ENCODE data around the gene MTHFD2.

GRCh38 chr2:74162951-74163350 lies 35.5 kb upstream of the MTHFD2 start:
- no peak for TF ChIP-seq RFX5 (IDR thresholded peaks at IDR 0.05; ENCODE audit: borderline replicate concordance, low read depth, low read length)
- no peak for TF ChIP-seq HDAC2 (IDR thresholded peaks at IDR 0.05; ENCODE audit: borderline replicate concordance in 1 of 2, low read depth in 2 of 2, low read length in 2 of 2)
- TF ChIP-seq GABPA (IDR thresholded peaks at IDR 0.05; ENCODE audit: borderline replicate concordance, insufficient read depth, low read length) = no peak
- TF ChIP-seq CTCF (IDR thresholded peaks at IDR 0.05; ENCODE audit: control extremely low read depth in 1 of 3, insufficient read depth in 1 of 3, low read depth in 1 of 3, low read length in 3 of 3) = no peak
- TF ChIP-seq E2F6 (IDR thresholded peaks at IDR 0.05) = no peak
- TF ChIP-seq YY1 (IDR thresholded peaks at IDR 0.05; ENCODE audit: low read depth, low read length) = no peak
- TF ChIP-seq SIN3A (conservative IDR thresholded peaks at IDR 0.05 in 1 of 2, IDR thresholded peaks at IDR 0.05 in 1 of 2; ENCODE audit: low read depth in 1 of 2, low read length in 2 of 2) = no peak
- no peak for TF ChIP-seq USF2 (IDR thresholded peaks at IDR 0.05; ENCODE audit: low read length)
- TF ChIP-seq EP300 (IDR thresholded peaks at IDR 0.05; ENCODE audit: borderline replicate concordance in 1 of 2, low read depth in 2 of 2, low read length in 2 of 2) = no peak
- TF ChIP-seq MAX (IDR thresholded peaks at IDR 0.05) = no peak
- TF ChIP-seq CHD1 (IDR thresholded peaks at IDR 0.05; ENCODE audit: low read depth, low read length) = no peak
- TF ChIP-seq CREB1 (IDR thresholded peaks at IDR 0.05) = no peak
- no peak for TF ChIP-seq SP1 (IDR thresholded peaks at IDR 0.05; ENCODE audit: low read depth, low read length)
- no peak for TF ChIP-seq TCF12 (IDR thresholded peaks at IDR 0.05; ENCODE audit: low read depth, low read length)
